ENCODE data around the gene FBXL3. TPM values are rescaled to one million over a fixed set of nuclear protein-coding genes. Genes with fewer than 3 reads are reported as not detected.

FBXL3 gene
- total and polyA plus RNA-seq, 8 donors = 12.7 to 91.4 (median 19.0) TPM

- Histone ChIP-seq H3K36me3 (peaks cover 7 to 65% (median 65%) of the 10 kb centered on the region in 4 donors), H3K9me3 (no peaks in the 10 kb centered on the region), H3K27me3 (no peaks in the 10 kb centered on the region), H3K4me1 (peaks cover 0 to 53% (median 31%) of the 10 kb centered on the region in 4 donors), H3K27ac (no peak overlapping the region), H3K4me3 (no peak overlapping the region)
- no peak for DNase-seq
- TF ChIP-seq POLR2AphosphoS5 (IDR thresholded peaks at IDR 0.05) (no peak), POLR2A (IDR thresholded peaks at IDR 0.05) (no peak), EP300 (IDR thresholded peaks at IDR 0.05) (no peak), CTCF (IDR thresholded peaks at IDR 0.05) (no peak)
- 61 to 74% (median 70%) methylated on average over 1 of the region's 1 CpG for WGBS, 5 donors
- intact Hi-C loops (cut with DNase I; ENCODE audit: low total_unique reads) = no loop called here
Measured at GRCh38 chr13:77000475-77000874, 26.5 kb downstream of the FBXL3 start.

GRCh38 chr13:76994281-76994680 lies 32.7 kb downstream of the FBXL3 start:
- H3K27me3 ChIP-seq = no peaks in the 10 kb centered on the region
- H3K27ac ChIP-seq = peak overlapping the region in 2 of 5 donors; percentile 14 to 97
- H3K4me3 ChIP-seq = no peak overlapping the region
- no peak for TF ChIP-seq POLR2A (IDR thresholded peaks at IDR 0.05)
- no peaks in the 10 kb centered on the region for H3K9me3 ChIP-seq
- WGBS, 5 donors = 92 to 99% (median 96%) methylated on average over 3 of the region's 3 CpGs
- peaks cover 7 to 36% (median 32%) of the 10 kb centered on the region in 4 donors for H3K36me3 ChIP-seq
- DNase-seq = no peak
- peaks cover 15 to 43% (median 28%) of the 10 kb centered on the region in 4 donors for H3K4me1 ChIP-seq
- intact Hi-C loops (cut with DNase I; ENCODE audit: low total_unique reads) = no loop called here

GRCh38 chr13:76993473-76993872 lies 33.5 kb downstream of the FBXL3 start:
- intact Hi-C loops (cut with DNase I; ENCODE audit: low total_unique reads) = no loop called here
- no peaks in the 10 kb centered on the region for H3K27me3 ChIP-seq
- H3K4me3 ChIP-seq = no peak overlapping the region
- peaks cover 15 to 39% (median 28%) of the 10 kb centered on the region in 4 donors for H3K4me1 ChIP-seq
- peaks cover 7 to 29% (median 28%) of the 10 kb centered on the region in 4 donors for H3K36me3 ChIP-seq
- TF ChIP-seq CTCF (IDR thresholded peaks at IDR 0.05) (no peak), EP300 (IDR thresholded peaks at IDR 0.05) (no peak), POLR2AphosphoS5 (IDR thresholded peaks at IDR 0.05) (no peak), POLR2A (IDR thresholded peaks at IDR 0.05) (no peak)
- DNase-seq = no peak
- H3K9me3 ChIP-seq = no peaks in the 10 kb centered on the region
- 75 to 85% (median 80%) methylated on average over 5 of the region's 5 CpGs for WGBS, 5 donors
- peak overlapping the region in 2 of 5 donors; percentile 14 to 97 for H3K27ac ChIP-seq

GRCh38 chr13:76993021-76993420 lies 33.9 kb downstream of the FBXL3 start:
- no peak for TF ChIP-seq CTCF (IDR thresholded peaks at IDR 0.05)
- no peak for TF ChIP-seq EP300 (IDR thresholded peaks at IDR 0.05)
- intact Hi-C loops (cut with DNase I; ENCODE audit: low total_unique reads) = no loop called here
- Histone ChIP-seq H3K4me1 (peaks cover 15 to 36% (median 26%) of the 10 kb centered on the region in 4 donors), H3K27me3 (no peaks in the 10 kb centered on the region), H3K36me3 (peaks cover 7 to 27% (median 24%) of the 10 kb centered on the region in 4 donors), H3K9me3 (no peaks in the 10 kb centered on the region), H3K4me3 (peak overlapping the region; percentile 57 to 88 (median 76)), H3K27ac (peak overlapping the region in 4 of 5 donors; percentile 90 to 97 (median 94))
- 23 to 38% (median 30%) methylated on average over 3 of the region's 3 CpGs for WGBS, 5 donors
- DNase-seq = no peak

- peaks cover 7 to 24% (median 21%) of the 10 kb centered on the region in 4 donors for H3K36me3 ChIP-seq
- 1 to 2% (median 1%) methylated on average over 20 of the region's 20 CpGs for WGBS, 5 donors
- intact Hi-C loops (cut with DNase I; ENCODE audit: low total_unique reads) = no loop called here
- H3K27me3 ChIP-seq = no peaks in the 10 kb centered on the region
- peak overlapping the region; percentile 57 to 88 (median 76) for H3K4me3 ChIP-seq
- no peaks in the 10 kb centered on the region for H3K9me3 ChIP-seq
- DNase-seq = peak in 1 of 2 donors; percentile 72
- H3K4me1 ChIP-seq = peaks cover 15 to 32% (median 24%) of the 10 kb centered on the region in 4 donors
- TF ChIP-seq CTCF (IDR thresholded peaks at IDR 0.05) = no peak
- TF ChIP-seq POLR2AphosphoS5 (IDR thresholded peaks at IDR 0.05) = no peak
- no peak for TF ChIP-seq POLR2A (IDR thresholded peaks at IDR 0.05)
- TF ChIP-seq EP300 (IDR thresholded peaks at IDR 0.05) = no peak
- peak overlapping the region; percentile 90 to 97 (median 91) for H3K27ac ChIP-seq
Measured at GRCh38 chr13:76992548-76993001, 34.4 kb downstream of the FBXL3 start.
